Muscle layer of colon (tissue), 2 donors: ENCODE data around the gene TMPRSS11F.
"Not testable (repeated sequence)": the region's sequence is repeated elsewhere in the genome, so short reads cannot be mapped to it uniquely, and the experiment has no call there.

Source experiments
- H3K27ac ChIP-seq: one replicate; pipeline ENCODE4 v1.7.0; 2013; ENCODE audit warnings: low read depth, mild to moderate bottlenecking, low read length, moderate library complexity
- H3K27me3 ChIP-seq, 2 donors: one replicate each; pipeline ENCODE4 v1.7.0; 2013; ENCODE audit warnings: low read length in 2 of 2, mild to moderate bottlenecking in 2 of 2; ENCODE audit not compliant: insufficient read depth in 2 of 2, control insufficient read depth in 1 of 2
- H3K36me3 ChIP-seq: one replicate; pipeline ENCODE4 v1.7.0; 2013; ENCODE audit warnings: mild to moderate bottlenecking, low read length; ENCODE audit not compliant: insufficient read depth
- H3K4me1 ChIP-seq: one replicate; pipeline ENCODE4 v1.7.0; 2013; ENCODE audit warnings: mild to moderate bottlenecking, low read length; ENCODE audit not compliant: insufficient read depth
- H3K4me3 ChIP-seq, 2 donors: one replicate each; pipeline ENCODE4 v1.7.0; 2013; ENCODE audit warnings: low read length in 2 of 2, low read depth in 1 of 2, mild to moderate bottlenecking in 1 of 2, moderate library complexity in 1 of 2
- H3K9ac ChIP-seq: one replicate; pipeline ENCODE4 v1.7.0; 2013; ENCODE audit warnings: low read length
- H3K9me3 ChIP-seq: one replicate; pipeline ENCODE4 v1.7.0; 2013; ENCODE audit warnings: mild to moderate bottlenecking, low read length
- donor health status: abdominal sarcoma.
- donor health status: Adenocarcinoma of cecum.

TMPRSS11F gene

DNA sequence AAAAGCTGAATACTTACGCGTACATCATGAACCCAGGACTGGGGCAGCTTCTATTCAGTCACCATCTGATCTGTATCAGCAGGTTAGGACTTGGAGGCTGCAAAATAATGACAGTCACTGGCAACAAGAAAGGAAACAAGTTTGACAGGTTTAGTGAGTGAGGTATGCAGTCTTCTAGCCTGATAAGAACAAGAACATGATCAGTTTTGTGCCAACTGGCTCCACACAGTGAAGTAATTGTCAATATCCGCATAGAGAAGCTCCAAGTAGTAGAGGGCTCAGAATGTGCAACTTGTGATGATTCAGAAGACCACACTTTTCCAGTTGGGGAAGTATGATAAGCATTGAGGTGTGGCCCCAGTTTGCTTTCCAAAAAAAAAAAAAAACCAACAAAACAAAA, at the start of gene TMPRSS11F:
TSS of gene TMPRSS11F (minus strand) at position 77 of the 400 bp plus-strand sequence. CDS start at position 28, 49 bp downstream.
- Histone ChIP-seq H3K4me1 (no peaks in the 10 kb centered on the region), H3K4me3 (no peak within 1 kb of the TSS), H3K9ac (no peak within 1 kb of the TSS), H3K9me3 (no peaks in the 10 kb centered on the region), H3K27ac (no peak within 1 kb of the TSS), H3K36me3 (no peaks in the 10 kb centered on the region), H3K27me3 (no peaks in the 10 kb centered on the region)

DNA sequence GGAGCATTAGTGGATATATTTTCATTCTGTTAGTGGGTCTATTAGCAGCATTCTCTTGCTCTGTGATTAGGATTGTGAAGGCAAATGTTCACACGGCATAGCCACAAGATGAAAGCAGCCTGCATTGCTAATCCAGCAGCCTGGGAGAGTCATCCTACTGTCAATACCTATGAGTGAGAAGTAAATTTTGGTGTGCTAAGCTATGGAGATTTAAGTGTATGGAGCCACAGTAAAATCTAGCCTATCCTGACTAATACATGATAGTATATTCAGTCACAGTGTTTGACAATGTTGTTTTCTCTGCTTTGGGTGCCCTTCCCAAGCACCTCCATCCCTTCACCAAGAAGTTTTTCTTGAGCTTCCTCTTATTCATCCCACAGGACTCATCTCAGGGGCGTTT, 47.2 kb upstream of the TMPRSS11F start:
- no peaks in the 10 kb centered on the region for H3K36me3 ChIP-seq
- no peaks in the 10 kb centered on the region for H3K27me3 ChIP-seq
- no peak overlapping the region for H3K27ac ChIP-seq
- H3K4me3 ChIP-seq: no peak overlapping the region
- no peaks in the 10 kb centered on the region for H3K9me3 ChIP-seq
- no peak overlapping the region for H3K9ac ChIP-seq
- H3K4me1 ChIP-seq: no peaks in the 10 kb centered on the region

DNA sequence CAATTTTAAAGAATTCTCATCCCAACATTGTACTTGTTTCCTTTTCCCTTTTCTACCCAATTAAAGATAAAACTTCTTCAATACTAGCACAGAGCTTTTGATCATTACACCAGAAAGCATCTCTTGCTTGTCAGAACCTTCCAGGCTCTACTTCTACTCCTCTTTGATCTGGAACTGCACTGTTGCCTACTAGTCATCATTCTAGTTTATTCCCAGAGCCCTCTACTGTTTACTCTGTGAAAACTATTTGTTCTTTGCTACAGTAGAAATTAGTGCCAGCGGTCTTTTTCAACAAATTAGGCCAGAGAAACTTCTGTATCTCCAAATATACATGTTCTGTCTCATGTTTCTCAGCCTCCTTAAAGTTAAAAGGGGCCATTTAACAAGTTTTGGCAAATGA, 46.8 kb upstream of the TMPRSS11F start:
- no peak overlapping the region for H3K27ac ChIP-seq
- H3K9ac ChIP-seq: no peak overlapping the region
- no peaks in the 10 kb centered on the region for H3K4me1 ChIP-seq
- H3K4me3 ChIP-seq: no peak overlapping the region
- H3K9me3 ChIP-seq: no peaks in the 10 kb centered on the region
- no peaks in the 10 kb centered on the region for H3K27me3 ChIP-seq
- H3K36me3 ChIP-seq: no peaks in the 10 kb centered on the region

DNA sequence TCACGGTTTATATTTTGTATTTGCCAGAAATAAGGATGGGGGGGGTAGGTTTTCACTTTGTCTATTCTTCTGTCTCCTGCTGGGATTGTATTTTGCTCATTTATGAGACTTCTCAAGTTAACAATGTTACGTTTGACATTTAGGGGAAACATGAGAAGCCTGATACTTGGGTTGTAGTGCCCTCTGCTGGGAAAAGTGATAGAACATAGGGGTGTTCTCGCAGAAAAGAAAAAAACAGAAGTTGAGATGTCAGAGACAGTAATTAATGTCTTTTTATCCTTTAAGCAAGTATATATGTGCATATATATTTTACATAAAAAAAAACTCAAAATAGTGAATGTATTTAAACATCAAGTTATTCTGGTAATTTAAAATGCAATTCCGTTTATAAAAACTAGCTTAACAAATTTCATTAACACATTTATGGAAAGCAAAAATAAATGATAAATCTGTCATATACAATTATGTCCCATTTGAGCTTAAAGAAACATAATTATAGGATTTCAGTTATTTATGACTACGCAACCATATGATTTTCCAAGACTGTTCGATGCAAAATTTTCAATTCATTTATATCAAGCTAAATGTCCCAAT, 46.0 kb upstream of the TMPRSS11F start:
- H3K9ac ChIP-seq: no peak overlapping the region
- no peaks in the 10 kb centered on the region for H3K36me3 ChIP-seq
- no peaks in the 10 kb centered on the region for H3K4me1 ChIP-seq
- no peak overlapping the region for H3K27ac ChIP-seq
- H3K27me3 ChIP-seq: no peaks in the 10 kb centered on the region
- no peak overlapping the region for H3K4me3 ChIP-seq
- no peaks in the 10 kb centered on the region for H3K9me3 ChIP-seq

DNA sequence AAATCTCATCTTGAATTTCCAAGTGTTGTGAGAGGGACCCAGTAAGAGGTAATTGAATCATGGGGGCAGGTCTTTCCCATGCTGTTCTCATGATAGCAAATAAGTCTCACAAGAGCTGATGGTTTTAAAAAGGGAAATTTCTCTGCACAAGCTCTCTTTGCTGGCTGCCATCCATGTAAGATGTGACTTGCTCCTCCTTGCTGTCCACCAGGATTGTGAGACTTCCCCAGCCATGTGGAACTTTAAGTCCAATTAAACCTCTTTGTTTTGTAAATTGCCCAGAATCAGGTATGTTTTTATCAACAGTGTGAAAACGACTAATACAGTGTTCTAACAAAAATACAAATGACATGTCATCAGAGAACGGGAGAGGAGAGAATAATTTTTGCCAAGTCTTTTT, 44.7 kb upstream of the TMPRSS11F start:
- not testable (repeated sequence) for H3K4me1 ChIP-seq, H3K27me3 ChIP-seq, H3K9me3 ChIP-seq, H3K4me3 ChIP-seq, H3K9ac ChIP-seq, H3K36me3 ChIP-seq, H3K27ac ChIP-seq

DNA sequence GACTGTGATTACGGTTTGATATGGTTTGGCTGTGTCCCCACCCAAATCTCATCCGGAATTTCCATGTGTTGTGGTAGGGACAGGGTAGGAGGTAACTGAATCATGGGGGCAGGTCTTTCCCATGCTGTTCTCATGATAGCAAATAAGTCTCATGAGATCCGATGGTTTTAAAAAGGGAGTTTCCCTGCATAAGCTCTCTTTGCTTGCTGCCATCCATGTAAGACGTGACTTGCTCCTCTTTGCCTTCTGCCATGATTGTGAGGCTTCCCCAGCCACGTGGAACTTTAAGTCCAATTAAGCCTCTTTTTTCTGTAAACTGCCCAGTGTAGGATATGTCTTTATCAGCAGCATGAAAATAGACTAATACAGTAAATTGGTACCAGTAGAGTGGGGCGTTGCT, 42.5 kb upstream of the TMPRSS11F start:
- not testable (repeated sequence) for H3K9ac ChIP-seq

DNA sequence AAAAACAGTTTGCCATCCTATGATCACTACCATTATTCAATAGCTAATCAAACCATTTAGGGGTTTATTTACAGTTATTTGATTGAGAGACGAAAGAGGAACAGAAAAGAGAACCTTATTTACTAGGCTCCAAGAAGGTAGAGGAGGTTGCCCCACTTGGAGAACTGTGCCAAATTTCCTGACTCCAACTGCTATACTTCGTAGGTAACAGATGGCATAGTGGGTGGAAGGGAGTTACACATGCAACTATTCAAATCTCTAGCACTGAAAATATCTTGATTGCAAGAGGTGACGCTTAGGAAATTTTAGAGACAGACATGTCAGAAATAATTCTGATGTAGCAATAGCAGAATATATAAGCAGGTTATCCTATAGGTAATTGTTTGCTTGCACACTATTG, 38.0 kb upstream of the TMPRSS11F start:
- Histone ChIP-seq H3K4me1 (no peaks in the 10 kb centered on the region), H3K27me3 (no peaks in the 10 kb centered on the region), H3K36me3 (no peaks in the 10 kb centered on the region), H3K4me3 (no peak overlapping the region), H3K27ac (no peak overlapping the region), H3K9me3 (no peaks in the 10 kb centered on the region), H3K9ac (no peak overlapping the region)

More for the DNA sequence above, 42.5 kb upstream of the TMPRSS11F start:
- H3K4me1 ChIP-seq, H3K9me3 ChIP-seq, H3K36me3 ChIP-seq, H3K27ac ChIP-seq, H3K27me3 ChIP-seq, H3K4me3 ChIP-seq: not testable (repeated sequence)

DNA sequence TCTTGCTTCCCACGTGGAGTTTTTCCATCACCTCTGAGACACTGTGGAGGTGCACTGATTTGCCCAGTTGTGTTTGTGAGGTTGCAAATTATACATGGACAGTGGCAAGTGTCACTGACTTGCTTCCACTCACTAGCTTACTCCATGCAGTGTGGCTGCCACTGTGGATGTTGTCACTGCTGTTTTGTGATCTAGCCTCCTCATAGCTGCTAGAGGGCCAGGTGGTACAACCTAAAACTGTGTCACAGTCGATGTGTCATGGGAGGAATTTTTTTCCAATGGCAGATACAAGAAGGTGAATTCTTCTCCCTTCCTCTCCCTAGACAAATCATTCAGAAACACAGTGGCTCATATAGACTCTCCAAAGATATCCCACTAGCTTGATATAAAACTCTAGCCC, 37.5 kb upstream of the TMPRSS11F start:
- no peaks in the 10 kb centered on the region for H3K9me3 ChIP-seq
- H3K27ac ChIP-seq: no peak overlapping the region
- no peak overlapping the region for H3K9ac ChIP-seq
- no peak overlapping the region for H3K4me3 ChIP-seq
- H3K4me1 ChIP-seq: no peaks in the 10 kb centered on the region
- no peaks in the 10 kb centered on the region for H3K27me3 ChIP-seq
- H3K36me3 ChIP-seq: no peaks in the 10 kb centered on the region

DNA sequence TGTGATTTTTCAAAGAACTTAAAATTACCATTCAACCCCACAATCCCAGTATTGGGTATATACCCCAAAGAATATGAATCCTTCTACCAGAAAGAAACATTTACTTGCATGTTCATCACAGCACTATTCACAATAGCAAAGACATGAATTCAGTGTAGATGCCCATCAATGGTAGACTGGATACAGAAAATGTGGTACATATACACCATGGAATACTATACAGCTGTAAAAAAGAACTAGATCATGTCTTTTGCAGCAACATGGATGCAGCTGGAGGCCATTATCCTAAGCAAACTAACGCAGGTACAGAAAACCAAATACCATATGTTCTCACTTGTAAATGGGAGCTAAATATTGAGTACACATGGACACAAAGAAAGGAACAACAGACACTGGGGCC, 34.1 kb upstream of the TMPRSS11F start:
- H3K27ac ChIP-seq: no peak overlapping the region
- no peak overlapping the region for H3K4me3 ChIP-seq
- H3K27me3 ChIP-seq: no peaks in the 10 kb centered on the region
- H3K36me3 ChIP-seq: no peaks in the 10 kb centered on the region
- no peaks in the 10 kb centered on the region for H3K4me1 ChIP-seq
- H3K9me3 ChIP-seq: no peaks in the 10 kb centered on the region
- H3K9ac ChIP-seq: no peak overlapping the region

DNA sequence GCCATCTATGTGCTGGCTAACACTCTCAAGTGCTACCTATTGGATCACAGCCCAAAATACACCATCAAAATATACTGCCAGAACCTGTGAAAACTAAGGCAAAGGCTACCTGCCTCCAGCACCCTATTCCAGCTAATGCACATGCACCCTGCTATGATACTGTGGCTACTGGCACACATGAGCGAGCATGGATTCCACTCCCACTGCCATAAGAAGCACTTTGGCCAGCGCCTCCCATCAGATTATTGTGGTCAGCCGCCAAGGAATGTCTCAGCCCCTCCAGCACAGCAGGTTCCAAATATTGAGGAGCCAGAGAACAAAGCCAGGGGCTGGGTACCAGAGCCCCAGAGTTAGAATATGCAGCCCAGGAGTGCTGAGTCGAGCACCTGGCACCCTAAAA, 32.5 kb upstream of the TMPRSS11F start:
- Histone ChIP-seq H3K27me3 (no peaks in the 10 kb centered on the region), H3K4me3 (no peak overlapping the region), H3K27ac (no peak overlapping the region), H3K36me3 (no peaks in the 10 kb centered on the region), H3K9me3 (no peaks in the 10 kb centered on the region), H3K4me1 (no peaks in the 10 kb centered on the region), H3K9ac (no peak overlapping the region)

DNA sequence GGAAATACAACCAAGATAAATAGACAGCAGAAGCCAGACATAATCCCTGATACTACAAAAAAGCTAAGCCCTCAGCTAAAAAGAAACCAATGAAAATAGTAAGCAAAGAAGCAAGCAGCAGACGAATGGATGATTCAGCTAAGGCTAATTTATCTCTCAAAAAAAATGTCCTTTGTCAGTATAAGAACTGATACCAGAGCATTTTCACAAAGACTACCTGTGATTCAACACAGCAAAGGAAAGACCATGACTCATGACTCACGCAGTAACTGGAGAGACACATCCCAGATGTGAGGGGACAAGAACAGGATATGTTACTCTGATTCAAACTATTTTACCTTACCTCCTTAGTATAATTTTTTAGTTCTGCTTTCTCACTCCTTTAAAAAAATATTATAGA, 22.7 kb upstream of the TMPRSS11F start:
- Histone ChIP-seq H3K4me3 (no peak overlapping the region), H3K27me3 (no peaks in the 10 kb centered on the region), H3K36me3 (no peaks in the 10 kb centered on the region), H3K9ac (no peak overlapping the region), H3K9me3 (no peaks in the 10 kb centered on the region), H3K27ac (no peak overlapping the region), H3K4me1 (no peaks in the 10 kb centered on the region)

DNA sequence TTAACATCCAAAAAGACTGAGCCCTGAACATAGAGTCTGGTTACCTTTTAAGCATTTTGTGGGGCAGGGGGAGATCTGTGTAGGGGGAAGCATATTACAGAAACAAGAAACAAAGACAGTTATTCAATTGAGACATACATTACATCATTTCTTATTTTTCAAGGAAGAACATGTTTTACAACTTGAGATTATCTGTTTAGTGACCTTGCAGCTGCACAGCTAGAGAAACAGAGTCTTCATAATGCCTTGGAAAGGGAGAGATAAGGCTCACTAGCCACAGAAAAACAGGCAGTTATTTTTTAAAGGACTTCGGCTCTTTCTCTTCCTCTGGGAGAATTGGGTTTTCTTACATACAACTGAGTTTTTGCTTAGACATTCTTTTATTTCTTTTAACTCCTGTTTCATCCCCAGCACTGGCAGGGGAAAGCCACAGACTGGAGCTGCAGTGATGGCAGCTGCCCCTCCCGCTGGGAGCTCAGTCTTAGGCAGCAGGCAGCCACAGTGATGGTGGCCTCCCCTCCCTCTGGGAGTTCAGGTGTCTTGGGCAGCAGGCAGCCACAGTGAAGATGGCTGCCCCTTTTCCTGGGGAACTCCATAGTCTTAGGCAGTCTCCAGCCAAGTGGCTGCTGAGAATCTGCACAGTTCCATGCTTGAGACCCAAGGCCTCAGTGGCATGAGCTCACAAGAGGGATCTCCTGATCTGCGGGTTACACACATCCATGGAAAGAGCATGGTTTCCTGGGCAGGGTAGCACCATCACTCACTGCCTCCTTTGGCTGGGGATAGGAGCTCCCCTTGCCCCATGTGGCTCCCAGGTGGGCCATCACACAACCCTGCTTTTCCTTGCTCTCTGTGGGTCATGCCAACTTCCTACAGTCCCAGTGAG, 19.4 kb upstream of the TMPRSS11F start:
- Histone ChIP-seq H3K36me3 (no peaks in the 10 kb centered on the region), H3K9me3 (no peaks in the 10 kb centered on the region), H3K9ac (no peak overlapping the region), H3K27ac (no peak overlapping the region), H3K27me3 (no peaks in the 10 kb centered on the region), H3K4me1 (no peaks in the 10 kb centered on the region), H3K4me3 (no peak overlapping the region)
